ENCODE data around the gene BARHL1.

Gene BARHL1

DNA sequence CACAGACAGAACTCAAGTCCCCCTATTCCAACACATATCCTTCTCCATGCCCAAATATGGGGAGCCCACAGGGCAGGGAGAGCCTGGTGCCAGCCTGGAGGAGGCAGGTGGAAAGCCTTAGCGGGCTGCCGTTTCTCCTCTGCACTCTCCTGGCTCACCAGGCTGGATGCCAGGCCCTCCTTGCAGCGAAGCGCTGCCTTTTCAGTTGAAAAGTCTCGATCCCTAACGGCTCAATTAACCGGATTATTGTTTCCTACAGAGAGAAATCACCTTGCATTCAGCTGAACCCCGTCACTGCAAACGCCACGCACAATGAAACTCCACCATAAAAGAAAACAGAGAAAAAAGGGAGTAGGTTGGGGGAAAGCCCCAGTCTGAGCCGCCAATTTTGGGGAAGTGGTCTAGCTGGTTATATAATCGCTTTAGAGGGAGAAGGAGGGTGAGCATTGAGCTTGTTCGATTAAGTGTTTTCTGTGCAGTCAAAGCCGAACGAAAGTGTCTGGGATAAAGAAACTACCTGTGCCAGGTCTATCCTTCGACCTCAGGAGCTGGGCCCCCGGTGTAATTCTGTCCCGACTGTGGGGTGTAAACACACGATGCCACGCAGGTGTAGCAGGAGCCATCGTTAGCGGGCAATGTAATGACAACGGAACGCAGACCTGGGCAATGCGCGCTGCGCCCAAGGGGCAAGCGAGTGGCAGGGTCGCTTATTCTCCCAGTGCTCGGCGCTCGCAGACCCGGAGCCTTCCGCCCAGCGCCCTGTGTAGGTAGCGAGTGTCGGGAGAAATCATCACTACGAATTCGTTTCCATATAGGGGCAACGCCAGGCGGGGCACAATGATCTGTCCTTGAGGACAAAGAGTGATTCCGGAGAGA, 3.8 kb downstream of the BARHL1 start:
- Histone ChIP-seq H4K20me1 (ENCODE audit: insufficient read depth, low read length) (no peaks in the 10 kb centered on the region), H3K79me2 (ENCODE audit: insufficient read depth, low read length) (no peaks in the 10 kb centered on the region), H3K9me3 (ENCODE audit: low read length) (no peaks in the 10 kb centered on the region), H3K36me3 (ENCODE audit: insufficient read depth, low read length) (no peaks in the 10 kb centered on the region), H3K4me2 (ENCODE audit: low read length) (no peak overlapping the region), H3K4me3 (ENCODE audit: low read depth, low read length, poor library complexity, severe bottlenecking) (no peak overlapping the region), H3K9me2 (ENCODE audit: low read depth, low read length) (no peaks in the 10 kb centered on the region), H3F3A (ENCODE audit: insufficient read depth, low read length) (no peaks in the 10 kb centered on the region), H3K27ac (ENCODE audit: low read depth, low read length, poor library complexity, severe bottlenecking) (no peak overlapping the region), H3K27me3 (ENCODE audit: insufficient read depth, low read length) (no peaks in the 10 kb centered on the region), H3K4me1 (ENCODE audit: insufficient read depth, low read length, severe bottlenecking) (no peaks in the 10 kb centered on the region), H2AFZ (ENCODE audit: low read length) (no peak overlapping the region), H3K9ac (ENCODE audit: low read length) (no peak overlapping the region)
- TF ChIP-seq, protein P1, sequence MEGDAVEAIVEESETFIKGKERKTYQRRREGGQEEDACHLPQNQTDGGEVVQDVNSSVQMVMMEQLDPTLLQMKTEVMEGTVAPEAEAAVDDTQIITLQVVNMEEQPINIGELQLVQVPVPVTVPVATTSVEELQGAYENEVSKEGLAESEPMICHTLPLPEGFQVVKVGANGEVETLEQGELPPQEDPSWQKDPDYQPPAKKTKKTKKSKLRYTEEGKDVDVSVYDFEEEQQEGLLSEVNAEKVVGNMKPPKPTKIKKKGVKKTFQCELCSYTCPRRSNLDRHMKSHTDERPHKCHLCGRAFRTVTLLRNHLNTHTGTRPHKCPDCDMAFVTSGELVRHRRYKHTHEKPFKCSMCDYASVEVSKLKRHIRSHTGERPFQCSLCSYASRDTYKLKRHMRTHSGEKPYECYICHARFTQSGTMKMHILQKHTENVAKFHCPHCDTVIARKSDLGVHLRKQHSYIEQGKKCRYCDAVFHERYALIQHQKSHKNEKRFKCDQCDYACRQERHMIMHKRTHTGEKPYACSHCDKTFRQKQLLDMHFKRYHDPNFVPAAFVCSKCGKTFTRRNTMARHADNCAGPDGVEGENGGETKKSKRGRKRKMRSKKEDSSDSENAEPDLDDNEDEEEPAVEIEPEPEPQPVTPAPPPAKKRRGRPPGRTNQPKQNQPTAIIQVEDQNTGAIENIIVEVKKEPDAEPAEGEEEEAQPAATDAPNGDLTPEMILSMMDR (IDR thresholded peaks at IDR 0.05; ENCODE audit: low read length), result no peak
- no peak for TF ChIP-seq EZH2 (IDR thresholded peaks at IDR 0.05; ENCODE audit: borderline replicate concordance, low read length)

DNA sequence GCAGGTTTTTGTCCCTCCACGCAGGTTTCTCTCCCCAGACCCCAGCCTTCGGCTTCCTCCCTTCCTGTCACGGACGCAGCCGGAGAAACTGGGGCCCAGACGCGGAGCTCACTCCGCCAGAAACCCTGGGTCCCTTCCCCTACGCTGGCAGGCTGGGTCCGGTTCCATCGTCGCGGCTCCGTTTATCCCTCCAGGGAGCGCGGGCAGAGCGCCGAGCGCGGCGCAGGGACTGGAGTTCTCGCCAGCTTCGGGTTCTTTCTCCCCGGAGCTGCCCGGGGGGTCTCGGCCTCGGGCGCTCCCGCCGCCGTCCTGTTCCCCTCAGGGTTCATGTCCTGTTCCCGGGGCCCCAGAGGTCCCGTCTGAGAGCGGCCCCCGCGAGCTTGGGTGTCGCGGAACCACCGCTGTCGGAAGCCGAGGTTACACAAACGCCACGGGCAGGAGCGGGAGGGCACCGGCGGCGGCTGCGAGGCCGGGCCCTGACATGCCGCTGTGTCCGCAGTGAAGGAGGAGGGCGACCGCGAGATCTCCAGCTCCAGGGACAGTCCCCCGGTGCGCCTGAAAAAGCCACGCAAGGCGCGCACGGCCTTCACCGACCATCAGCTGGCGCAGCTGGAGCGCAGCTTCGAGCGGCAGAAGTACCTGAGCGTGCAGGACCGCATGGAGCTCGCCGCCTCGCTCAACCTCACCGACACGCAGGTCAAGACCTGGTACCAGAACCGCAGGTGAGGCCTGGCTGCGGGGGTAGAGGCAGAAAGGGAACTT, 4.6 kb downstream of the BARHL1 start:
- Histone ChIP-seq H3K9ac (ENCODE audit: low read length) (no peak overlapping the region), H3K79me2 (ENCODE audit: insufficient read depth, low read length) (no peaks in the 10 kb centered on the region), H4K20me1 (ENCODE audit: insufficient read depth, low read length) (no peaks in the 10 kb centered on the region), H3K9me2 (ENCODE audit: low read depth, low read length) (no peaks in the 10 kb centered on the region), H3K36me3 (ENCODE audit: insufficient read depth, low read length) (no peaks in the 10 kb centered on the region), H3F3A (ENCODE audit: insufficient read depth, low read length) (no peaks in the 10 kb centered on the region), H3K27ac (ENCODE audit: low read depth, low read length, poor library complexity, severe bottlenecking) (no peak overlapping the region), H3K27me3 (ENCODE audit: insufficient read depth, low read length) (no peaks in the 10 kb centered on the region), H3K4me2 (ENCODE audit: low read length) (no peak overlapping the region), H3K9me3 (ENCODE audit: low read length) (no peaks in the 10 kb centered on the region), H3K4me1 (ENCODE audit: insufficient read depth, low read length, severe bottlenecking) (no peaks in the 10 kb centered on the region), H2AFZ (ENCODE audit: low read length) (no peak overlapping the region), H3K4me3 (ENCODE audit: low read depth, low read length, poor library complexity, severe bottlenecking) (no peak overlapping the region)
- TF ChIP-seq EZH2 (IDR thresholded peaks at IDR 0.05; ENCODE audit: borderline replicate concordance, low read length), result no peak
- TF ChIP-seq, protein P1 (IDR thresholded peaks at IDR 0.05; ENCODE audit: low read length), result no peak

DNA sequence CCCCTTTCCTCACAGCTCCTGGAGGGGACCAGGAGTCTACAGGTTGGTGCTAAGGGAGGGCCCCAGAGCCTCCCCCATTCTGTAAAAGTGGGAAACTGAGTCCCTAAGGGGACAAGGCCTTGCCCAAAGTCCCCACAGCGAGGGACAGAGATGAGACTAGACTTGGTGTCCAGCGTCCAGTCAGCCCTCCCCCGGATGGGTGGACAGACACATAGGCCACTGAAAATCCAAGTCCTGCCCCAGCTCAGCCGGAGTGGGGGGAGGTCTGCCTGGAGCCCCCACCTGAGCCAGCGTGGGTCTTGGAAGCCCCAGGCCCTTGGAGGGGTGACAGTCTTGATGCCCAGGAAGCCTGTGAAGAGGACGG, 5.2 kb downstream of the BARHL1 start:
- Histone ChIP-seq H2AFZ (ENCODE audit: low read length) (no peak overlapping the region), H3F3A (ENCODE audit: insufficient read depth, low read length) (no peaks in the 10 kb centered on the region), H3K36me3 (ENCODE audit: insufficient read depth, low read length) (no peaks in the 10 kb centered on the region), H3K9me2 (ENCODE audit: low read depth, low read length) (no peaks in the 10 kb centered on the region), H3K9me3 (ENCODE audit: low read length) (no peaks in the 10 kb centered on the region), H3K4me3 (ENCODE audit: low read depth, low read length, poor library complexity, severe bottlenecking) (no peak overlapping the region), H3K27ac (ENCODE audit: low read depth, low read length, poor library complexity, severe bottlenecking) (no peak overlapping the region), H3K27me3 (ENCODE audit: insufficient read depth, low read length) (no peaks in the 10 kb centered on the region), H4K20me1 (ENCODE audit: insufficient read depth, low read length) (no peaks in the 10 kb centered on the region), H3K4me1 (ENCODE audit: insufficient read depth, low read length, severe bottlenecking) (no peaks in the 10 kb centered on the region), H3K79me2 (ENCODE audit: insufficient read depth, low read length) (no peaks in the 10 kb centered on the region), H3K9ac (ENCODE audit: low read length) (no peak overlapping the region), H3K4me2 (ENCODE audit: low read length) (no peak overlapping the region)
- TF ChIP-seq EZH2 (IDR thresholded peaks at IDR 0.05; ENCODE audit: borderline replicate concordance, low read length), result no peak
- TF ChIP-seq, protein P1 (IDR thresholded peaks at IDR 0.05; ENCODE audit: low read length), result no peak
